Mammary epithelial cell (primary cell): ENCODE measurements around the gene ADGRD2.

Experiments
- CTCF ChIP-seq, 2 donors: IDR thresholded peaks in 1 of 2; conservative IDR thresholded peaks in 1 of 2; 2 replicates each; pipeline ENCODE4 v1.5.1; 2011 to 2012; ENCODE audit warnings: inconsistent platforms in 2 of 2, low read length in 2 of 2, mild to moderate bottlenecking in 2 of 2, control low read depth in 1 of 2, low read depth in 1 of 2; ENCODE audit not compliant: insufficient read depth in 1 of 2; ENCODE audit errors: extremely low read depth in 1 of 2
- EZH2 ChIP-seq: IDR thresholded peaks from 2 replicates; pipeline ENCODE4 v1.6.1; 2012; ENCODE audit warnings: low read length, inconsistent platforms, borderline replicate concordance

- TF ChIP-seq CTCF (conservative IDR thresholded peaks at IDR 0.05 in 1 of 2, IDR thresholded peaks at IDR 0.05 in 1 of 2; ENCODE audit: extremely low read depth in 1 of 2, insufficient read depth in 1 of 2, low read depth in 1 of 2, low read length in 2 of 2) (no peak), EZH2 (no peak)
Measured at GRCh38 chr9:124453586-124454191, 3.4 kb downstream of the ADGRD2 start.
